ENCODE data around the gene SERPINB13. TPM values are rescaled to one million over a fixed set of nuclear protein-coding genes. Genes with fewer than 3 reads are reported as not detected.

SERPINB13 gene
- total RNA-seq (not detected), polyA plus RNA-seq (ENCODE audit: insufficient read length in 6 of 6) (not detected)
- long read RNA-seq, donor 1: 0 reads
- long read RNA-seq, donor 2: 0 reads
- long read RNA-seq, donor 3: 0 reads
- long read RNA-seq, donor 4: 0 reads
- long read RNA-seq, donor 5: 0 reads
- long read RNA-seq, donor 6: 0 reads
- long read RNA-seq, donor 7: 0 reads
- long read RNA-seq, donor 8: 0 reads
- long read RNA-seq, donor 9: 0 reads
- long read RNA-seq, donor 10: 0 reads
- long read RNA-seq, donor 11: 0 reads
- long read RNA-seq, donor 12: 0 reads

- no peak within 1 kb of the TSS for H3K27ac ChIP-seq
- TF ChIP-seq CTCF (IDR thresholded peaks at IDR 0.05): no peak
- no peaks in the 10 kb centered on the region for H3K36me3 ChIP-seq
- no peak for DNase-seq
- no peak for ATAC-seq
- no peak within 1 kb of the TSS for H3K4me3 ChIP-seq
- H3K27me3 ChIP-seq: no peaks in the 10 kb centered on the region
- H3K4me1 ChIP-seq: peaks cover 0 to 7% of the 10 kb centered on the region in 2 donors
- intact Hi-C loops (cut with DNase I): no loop called here
- peaks cover 0 to 3% of the 10 kb centered on the region in 2 donors for H3K9me3 ChIP-seq
Measured at GRCh38 chr18:63586966-63587365, at the start of gene SERPINB13. Gene SERPINB13 (plus strand): TSS chr18:63587343. CDS start chr18:63588668, 1,325 bp downstream.

DNA sequence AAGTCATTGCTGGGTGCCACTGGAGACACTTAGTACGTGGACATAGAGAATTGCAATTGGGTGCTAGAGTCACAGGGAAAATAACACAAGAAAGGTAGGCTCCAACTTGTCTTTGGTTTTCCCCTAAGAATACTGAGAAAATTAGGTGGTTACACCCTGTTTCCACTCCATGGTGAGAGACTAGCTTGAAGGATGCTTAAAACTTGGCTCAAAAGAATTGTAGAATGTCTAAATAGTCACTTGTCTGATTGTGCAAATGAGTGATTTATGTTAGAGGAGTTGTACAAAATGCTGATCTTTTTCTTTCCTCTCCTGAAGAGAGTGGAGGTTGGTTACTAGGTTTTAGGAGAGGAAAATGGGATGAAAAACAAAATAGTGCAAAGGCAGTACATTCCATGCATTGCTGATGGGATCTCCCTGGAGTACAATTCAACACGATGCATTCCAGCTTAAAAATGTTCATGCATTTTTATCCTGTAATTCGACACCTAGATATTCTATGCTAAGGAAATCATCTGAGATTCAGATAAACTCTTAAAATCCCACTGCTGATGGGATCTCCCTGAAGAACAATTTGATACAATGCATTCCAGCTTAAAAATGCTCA is 47.1 kb upstream of the SERPINB13 start:
- no peak overlapping the region for H3K4me3 ChIP-seq
- no peaks in the 10 kb centered on the region for H3K36me3 ChIP-seq
- H3K27me3 ChIP-seq: no peaks in the 10 kb centered on the region
- peaks cover 0 to 4% of the 10 kb centered on the region in 2 donors for H3K4me1 ChIP-seq
- intact Hi-C loops (cut with DNase I): no loop called here
- DNase-seq (no peak), ATAC-seq (peak; percentile 43)
- H3K9me3 ChIP-seq: no peaks in the 10 kb centered on the region
- no peak for TF ChIP-seq CTCF (IDR thresholded peaks at IDR 0.05)
- H3K27ac ChIP-seq: no peak overlapping the region

- Histone ChIP-seq H3K4me1 (peaks cover 0 to 4% of the 10 kb centered on the region in 2 donors), H3K27ac (no peak within 1 kb of the TSS), H3K9me3 (no peaks in the 10 kb centered on the region), H3K27me3 (no peaks in the 10 kb centered on the region), H3K4me3 (no peak within 1 kb of the TSS), H3K36me3 (no peaks in the 10 kb centered on the region)
- ATAC-seq (no peak), DNase-seq (no peak)
- intact Hi-C loops (cut with DNase I): no loop called here
- no peak for TF ChIP-seq CTCF (IDR thresholded peaks at IDR 0.05)
Measured at GRCh38 chr18:63542069-63542468, 45.1 kb upstream of the SERPINB13 start, which contains the start of gene SERPINB12. Gene SERPINB12 (plus strand): TSS chr18:63542369. CDS start chr18:63556160, 13,791 bp downstream.

DNA sequence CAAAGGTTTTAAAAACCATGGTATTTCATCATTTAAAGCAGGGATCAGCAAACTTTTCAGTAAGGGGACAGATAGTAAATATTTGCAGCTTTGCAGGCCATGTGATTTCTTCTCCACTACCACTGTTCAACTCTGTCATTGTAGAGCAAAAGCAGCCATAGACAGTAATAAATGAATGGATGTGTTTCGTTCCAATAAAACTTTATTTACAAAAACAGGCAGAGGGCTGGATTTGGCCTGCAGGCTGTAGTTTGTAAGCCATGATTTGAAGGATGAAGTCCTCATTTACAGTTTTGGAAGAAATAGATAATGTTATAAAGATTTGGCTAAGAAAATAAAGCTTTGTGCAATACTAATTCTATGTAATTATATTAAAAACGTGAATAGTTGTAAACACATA is 43.1 kb upstream of the SERPINB13 start:
- ATAC-seq: no peak
- H3K4me1 ChIP-seq: peaks cover 0 to 4% of the 10 kb centered on the region in 2 donors
- no peak for DNase-seq
- H3K27ac ChIP-seq: no peak overlapping the region
- intact Hi-C loops (cut with DNase I): no loop called here
- no peaks in the 10 kb centered on the region for H3K9me3 ChIP-seq
- no peak overlapping the region for H3K4me3 ChIP-seq
- H3K36me3 ChIP-seq: no peaks in the 10 kb centered on the region
- no peak for TF ChIP-seq CTCF (IDR thresholded peaks at IDR 0.05)
- H3K27me3 ChIP-seq: no peaks in the 10 kb centered on the region

GRCh38 chr18:63545000-63545399 is 42.1 kb upstream of the SERPINB13 start:
- ATAC-seq: no peak
- no peaks in the 10 kb centered on the region for H3K27me3 ChIP-seq
- H3K27ac ChIP-seq: no peak overlapping the region
- H3K4me1 ChIP-seq: peaks cover 0 to 3% of the 10 kb centered on the region in 2 donors
- no peaks in the 10 kb centered on the region for H3K9me3 ChIP-seq
- no peak for DNase-seq
- TF ChIP-seq CTCF (IDR thresholded peaks at IDR 0.05): no peak
- H3K36me3 ChIP-seq: no peaks in the 10 kb centered on the region
- no peak overlapping the region for H3K4me3 ChIP-seq
- intact Hi-C loops (cut with DNase I): no loop called here
